ENCODE results near the gene SCN4A.

DNA sequence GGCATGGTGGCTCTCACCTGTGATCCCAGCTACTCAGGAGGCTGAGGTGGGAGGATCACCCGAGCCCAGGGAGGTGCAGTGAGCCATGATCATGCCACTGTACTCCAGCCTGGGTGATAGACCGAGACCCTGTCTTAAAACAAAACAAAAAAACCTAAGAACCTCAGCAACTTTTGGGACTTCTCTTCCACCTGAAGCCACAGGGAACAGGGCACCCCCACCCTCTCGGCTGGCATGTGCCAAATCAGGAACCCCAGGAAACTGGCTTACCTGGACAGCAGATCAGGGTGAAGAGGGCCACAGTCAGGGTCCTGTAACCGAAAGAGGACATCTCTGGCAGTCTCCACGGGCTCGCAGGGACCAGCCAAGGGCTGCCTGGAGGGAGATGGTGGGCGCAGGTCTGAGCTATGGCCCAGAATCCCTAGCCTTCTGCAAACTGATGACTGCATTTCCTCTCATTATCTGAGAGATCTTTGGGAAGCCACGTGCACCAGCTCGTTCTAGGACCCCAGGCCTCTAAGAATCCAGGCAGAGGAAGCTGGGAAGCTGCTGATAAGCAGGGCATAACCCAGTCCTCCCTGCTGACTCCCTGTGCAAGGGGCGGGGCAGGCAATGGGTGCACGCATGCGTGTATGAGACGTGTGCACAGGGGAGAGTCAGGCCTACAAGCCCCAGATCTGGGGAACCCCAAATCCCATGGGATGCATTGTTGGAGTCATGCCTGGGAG lies 33.8 kb upstream of the SCN4A start:
- TF ChIP-seq, protein P1, sequence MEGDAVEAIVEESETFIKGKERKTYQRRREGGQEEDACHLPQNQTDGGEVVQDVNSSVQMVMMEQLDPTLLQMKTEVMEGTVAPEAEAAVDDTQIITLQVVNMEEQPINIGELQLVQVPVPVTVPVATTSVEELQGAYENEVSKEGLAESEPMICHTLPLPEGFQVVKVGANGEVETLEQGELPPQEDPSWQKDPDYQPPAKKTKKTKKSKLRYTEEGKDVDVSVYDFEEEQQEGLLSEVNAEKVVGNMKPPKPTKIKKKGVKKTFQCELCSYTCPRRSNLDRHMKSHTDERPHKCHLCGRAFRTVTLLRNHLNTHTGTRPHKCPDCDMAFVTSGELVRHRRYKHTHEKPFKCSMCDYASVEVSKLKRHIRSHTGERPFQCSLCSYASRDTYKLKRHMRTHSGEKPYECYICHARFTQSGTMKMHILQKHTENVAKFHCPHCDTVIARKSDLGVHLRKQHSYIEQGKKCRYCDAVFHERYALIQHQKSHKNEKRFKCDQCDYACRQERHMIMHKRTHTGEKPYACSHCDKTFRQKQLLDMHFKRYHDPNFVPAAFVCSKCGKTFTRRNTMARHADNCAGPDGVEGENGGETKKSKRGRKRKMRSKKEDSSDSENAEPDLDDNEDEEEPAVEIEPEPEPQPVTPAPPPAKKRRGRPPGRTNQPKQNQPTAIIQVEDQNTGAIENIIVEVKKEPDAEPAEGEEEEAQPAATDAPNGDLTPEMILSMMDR (IDR thresholded peaks at IDR 0.05) = no peak
- no peak for TF ChIP-seq POLR2A (IDR thresholded peaks at IDR 0.05)

Measured in breast epithelium (tissue), 3 donors.